ENCODE measurements around the gene NYAP1. TPM values are rescaled to one million over a fixed set of nuclear protein-coding genes. Genes with fewer than 3 reads are reported as not detected.
A peak's percentile ranks its signal among the peaks of the same experiment; 100 is the strongest.

The NYAP1 gene
- total RNA-seq, 1 experiment from 2014 or later = not detected

GRCh38 chr7:100476101-100476780, 7.5 kb upstream of the NYAP1 start:
- Histone ChIP-seq H3K79me2 (ENCODE audit: low read length) (peaks cover 37% of the 10 kb centered on the region), H2AFZ (ENCODE audit: low read length) (no peak overlapping the region), H3K9me2 (replicated peaks; ENCODE audit: insufficient read depth, low read length) (no peaks in the 10 kb centered on the region), H3K27ac (ENCODE audit: low read length) (peak overlapping the region; percentile 79), H3K4me3 (ENCODE audit: low read length) (peak overlapping the region; percentile 86), H3K9ac (ENCODE audit: low read length) (peak overlapping the region; percentile 98), H3K27me3 (ENCODE audit: low read length) (no peaks in the 10 kb centered on the region), H4K20me1 (ENCODE audit: insufficient read depth, low read depth, low read length) (no peaks in the 10 kb centered on the region), H3K36me3 (ENCODE audit: insufficient read depth, low read length) (peaks cover 7% of the 10 kb centered on the region; the same call in 1 of the 2 replicates), H3K4me1 (ENCODE audit: low read length) (peaks cover 37% of the 10 kb centered on the region), H3K9me3 (ENCODE audit: low read length) (no peaks in the 10 kb centered on the region), H3K4me2 (ENCODE audit: low read depth, low read length, poor library complexity, severe bottlenecking) (peak overlapping the region; percentile 92)
- DNase-seq = peak; percentile 57

GRCh38 chr7:100476903-100477870, 6.5 kb upstream of the NYAP1 start:
- H3K9ac ChIP-seq (ENCODE audit: low read length) = peak overlapping the region; percentile 98

GRCh38 chr7:100477871-100478267, 5.9 kb upstream of the NYAP1 start:
- H2AFZ ChIP-seq (ENCODE audit: low read length) = no peak overlapping the region
- H4K20me1 ChIP-seq (ENCODE audit: insufficient read depth, low read depth, low read length) = no peaks in the 10 kb centered on the region
- no peaks in the 10 kb centered on the region for H3K27me3 ChIP-seq (ENCODE audit: low read length)
- H3K4me2 ChIP-seq (ENCODE audit: low read depth, low read length, poor library complexity, severe bottlenecking) = peak overlapping the region; percentile 92
- peak overlapping the region; percentile 86 for H3K4me3 ChIP-seq (ENCODE audit: low read length)
- peak; percentile 47 for DNase-seq
- no peaks in the 10 kb centered on the region for H3K9me2 ChIP-seq (replicated peaks; ENCODE audit: insufficient read depth, low read length)
- H3K36me3 ChIP-seq (ENCODE audit: insufficient read depth, low read length) = peaks cover 4% of the 10 kb centered on the region; the same call in 1 of the 2 replicates
- H3K9me3 ChIP-seq (ENCODE audit: low read length) = no peaks in the 10 kb centered on the region
- peak overlapping the region; percentile 79 for H3K27ac ChIP-seq (ENCODE audit: low read length)
- H3K9ac ChIP-seq (ENCODE audit: low read length) = peak overlapping the region; percentile 98
- H3K79me2 ChIP-seq (ENCODE audit: low read length) = peaks cover 37% of the 10 kb centered on the region
- peaks cover 41% of the 10 kb centered on the region for H3K4me1 ChIP-seq (ENCODE audit: low read length)

More at GRCh38 chr7:100476903-100477870, 6.5 kb upstream of the NYAP1 start:
- peak overlapping the region; percentile 92 for H3K4me2 ChIP-seq (ENCODE audit: low read depth, low read length, poor library complexity, severe bottlenecking)
- no peaks in the 10 kb centered on the region for H3K9me3 ChIP-seq (ENCODE audit: low read length)
- H3K79me2 ChIP-seq (ENCODE audit: low read length) = peaks cover 37% of the 10 kb centered on the region
- peak overlapping the region; percentile 79 for H3K27ac ChIP-seq (ENCODE audit: low read length)
- no peak overlapping the region for H2AFZ ChIP-seq (ENCODE audit: low read length)
- no peaks in the 10 kb centered on the region for H4K20me1 ChIP-seq (ENCODE audit: insufficient read depth, low read depth, low read length)
- DNase-seq = peak; percentile 78
- H3K9me2 ChIP-seq (replicated peaks; ENCODE audit: insufficient read depth, low read length) = no peaks in the 10 kb centered on the region
- H3K27me3 ChIP-seq (ENCODE audit: low read length) = no peaks in the 10 kb centered on the region
- H3K4me3 ChIP-seq (ENCODE audit: low read length) = peak overlapping the region; percentile 86
- H3K36me3 ChIP-seq (ENCODE audit: insufficient read depth, low read length) = peaks cover 7% of the 10 kb centered on the region; the same call in 1 of the 2 replicates
- peaks cover 37% of the 10 kb centered on the region for H3K4me1 ChIP-seq (ENCODE audit: low read length)

GRCh38 chr7:100478958-100479660, 4.6 kb upstream of the NYAP1 start, which contains the start of gene TSC22D4:
TSC22D4 (minus strand) TSS chr7:100479214; CDS start chr7:100478038, 1,176 bp downstream.
- DNase-seq = peak; percentile 94
- peaks cover 41% of the 10 kb centered on the region for H3K4me1 ChIP-seq (ENCODE audit: low read length)

GRCh38 chr7:100481466-100481865, 2.3 kb upstream of the NYAP1 start:
- Histone ChIP-seq H3K79me2 (ENCODE audit: low read length) (peaks cover 24% of the 10 kb centered on the region), H3K4me1 (ENCODE audit: low read length) (peaks cover 26% of the 10 kb centered on the region), H3K9ac (ENCODE audit: low read length) (no peak overlapping the region), H2AFZ (ENCODE audit: low read length) (no peak overlapping the region), H3K9me2 (replicated peaks; ENCODE audit: insufficient read depth, low read length) (no peaks in the 10 kb centered on the region), H3K27me3 (ENCODE audit: low read length) (no peaks in the 10 kb centered on the region), H3K4me2 (ENCODE audit: low read depth, low read length, poor library complexity, severe bottlenecking) (no peak overlapping the region), H3K27ac (ENCODE audit: low read length) (no peak overlapping the region), H4K20me1 (ENCODE audit: insufficient read depth, low read depth, low read length) (no peaks in the 10 kb centered on the region), H3K36me3 (ENCODE audit: insufficient read depth, low read length) (no peaks in the 10 kb centered on the region), H3K4me3 (ENCODE audit: low read length) (no peak overlapping the region), H3K9me3 (ENCODE audit: low read length) (no peaks in the 10 kb centered on the region)
- no peak for DNase-seq

More at GRCh38 chr7:100478958-100479660, 4.6 kb upstream of the NYAP1 start, which contains the start of gene TSC22D4:
- Histone ChIP-seq H2AFZ (ENCODE audit: low read length) (peak within 1 kb of the TSS; percentile 54; the same call in 1 of the 2 replicates), H3K9me2 (replicated peaks; ENCODE audit: insufficient read depth, low read length) (no peaks in the 10 kb centered on the region), H3K4me2 (ENCODE audit: low read depth, low read length, poor library complexity, severe bottlenecking) (peak within 1 kb of the TSS; percentile 92), H3K79me2 (ENCODE audit: low read length) (peaks cover 37% of the 10 kb centered on the region), H3K9me3 (ENCODE audit: low read length) (no peaks in the 10 kb centered on the region), H3K27me3 (ENCODE audit: low read length) (no peaks in the 10 kb centered on the region), H3K9ac (ENCODE audit: low read length) (peak within 1 kb of the TSS; percentile 98), H4K20me1 (ENCODE audit: insufficient read depth, low read depth, low read length) (no peaks in the 10 kb centered on the region), H3K27ac (ENCODE audit: low read length) (peak within 1 kb of the TSS; percentile 79), H3K36me3 (ENCODE audit: insufficient read depth, low read length) (no peaks in the 10 kb centered on the region), H3K4me3 (ENCODE audit: low read length) (peak within 1 kb of the TSS; percentile 86)

GRCh38 chr7:100482728-100483089, 1.0 kb upstream of the NYAP1 start:
- H3K27ac ChIP-seq (ENCODE audit: low read length) = no peak overlapping the region
- H3K4me1 ChIP-seq (ENCODE audit: low read length) = peaks cover 14% of the 10 kb centered on the region

GRCh38 chr7:100483090-100483721, 521 bp upstream of the NYAP1 start:
- Histone ChIP-seq H3K9ac (ENCODE audit: low read length) (peak overlapping the region; percentile 61), H3K4me3 (ENCODE audit: low read length) (peak overlapping the region; percentile 66), H3K4me2 (ENCODE audit: low read depth, low read length, poor library complexity, severe bottlenecking) (peak overlapping the region; percentile 72), H3K27me3 (ENCODE audit: low read length) (no peaks in the 10 kb centered on the region), H3K36me3 (ENCODE audit: insufficient read depth, low read length) (no peaks in the 10 kb centered on the region), H2AFZ (ENCODE audit: low read length) (0 out of 2 replicates have a peak overlapping the region, but pooled peaks have one; percentile 21), H3K9me2 (replicated peaks; ENCODE audit: insufficient read depth, low read length) (no peaks in the 10 kb centered on the region), H3K9me3 (ENCODE audit: low read length) (no peaks in the 10 kb centered on the region), H3K4me1 (ENCODE audit: low read length) (peaks cover 13% of the 10 kb centered on the region), H4K20me1 (ENCODE audit: insufficient read depth, low read depth, low read length) (no peaks in the 10 kb centered on the region), H3K79me2 (ENCODE audit: low read length) (peaks cover 7% of the 10 kb centered on the region), H3K27ac (ENCODE audit: low read length) (no peak overlapping the region)
- DNase-seq = peak; percentile 93

More at GRCh38 chr7:100482728-100483089, 1.0 kb upstream of the NYAP1 start:
- Histone ChIP-seq H3K9ac (ENCODE audit: low read length) (peak overlapping the region; percentile 61; the same call in 1 of the 2 replicates), H4K20me1 (ENCODE audit: insufficient read depth, low read depth, low read length) (no peaks in the 10 kb centered on the region), H3K27me3 (ENCODE audit: low read length) (no peaks in the 10 kb centered on the region), H3K9me3 (ENCODE audit: low read length) (no peaks in the 10 kb centered on the region), H3K79me2 (ENCODE audit: low read length) (peaks cover 12% of the 10 kb centered on the region), H3K36me3 (ENCODE audit: insufficient read depth, low read length) (no peaks in the 10 kb centered on the region), H3K4me3 (ENCODE audit: low read length) (peak overlapping the region; percentile 66), H3K9me2 (replicated peaks; ENCODE audit: insufficient read depth, low read length) (no peaks in the 10 kb centered on the region), H3K4me2 (ENCODE audit: low read depth, low read length, poor library complexity, severe bottlenecking) (peak overlapping the region; percentile 72), H2AFZ (ENCODE audit: low read length) (no peak overlapping the region)
- no peak for DNase-seq

Data from Karpas-422 (cell line).